Lower lobe of right lung (tissue), 2 donors: ENCODE results near the gene ENOX1. TPM values are rescaled to one million over a fixed set of nuclear protein-coding genes. Genes with fewer than 3 reads are reported as not detected.

ENCODE experiments used
- ATAC-seq, 2 donors: fragments of 200-7000 bp; cut with Tn5 transposase; one replicate each; pipeline ENCODE4 v1.9.1; 2020 to 2022; ENCODE audit warnings: mild to moderate bottlenecking in 2 of 2, moderate library complexity in 2 of 2
- DNase-seq: peaks from one replicate; pipeline ENCODE4 v3.0.0-alpha.2; 2020
- H3K27ac ChIP-seq: fragments of 200-600 bp; one replicate; pipeline ENCODE4 v1.8.0; 2022
- H3K27me3 ChIP-seq: fragments of 200-600 bp; one replicate; pipeline ENCODE4 v1.8.0; 2022; ENCODE audit warnings: low read depth
- H3K36me3 ChIP-seq: fragments of 200-600 bp; one replicate; pipeline ENCODE4 v1.8.0; 2022; ENCODE audit warnings: mild to moderate bottlenecking
- H3K4me1 ChIP-seq: fragments of 200-600 bp; one replicate; pipeline ENCODE4 v1.8.0; 2022
- H3K4me3 ChIP-seq: fragments of 200-600 bp; one replicate; pipeline ENCODE4 v1.8.0; 2022; ENCODE audit warnings: mild to moderate bottlenecking
- H3K9me3 ChIP-seq: fragments of 200-600 bp; one replicate; pipeline ENCODE4 v1.8.0; 2022
- CTCF ChIP-seq: fragments of 200-600 bp; IDR thresholded peaks from one replicate; pipeline ENCODE4 v1.8.0; 2022; ENCODE audit warnings: antibody characterized with exemption, mild to moderate bottlenecking
- intact Hi-C: fragments of 100-400 bp; cut with DNase I; formaldehyde crosslinking; loops from one replicate; pipeline ENCODE4 v1.11.0; 2022
- total RNA-seq: library from RNA; stranded (reverse); fragmentation: NEBNext Ultra II Directional; extraction: Animal tissue kit (Norgen Biotek cat#: 25700); gene quantifications from one replicate; pipeline ENCODE4 v1.2.1, GENCODE V29; 2021
- donor health status: DM: no; HTN: yes; CAD: no; lungs with severe emphysema.

The ENOX1 gene
- total RNA-seq, 1 donor from 2014 or later: 2.0 TPM

DNA sequence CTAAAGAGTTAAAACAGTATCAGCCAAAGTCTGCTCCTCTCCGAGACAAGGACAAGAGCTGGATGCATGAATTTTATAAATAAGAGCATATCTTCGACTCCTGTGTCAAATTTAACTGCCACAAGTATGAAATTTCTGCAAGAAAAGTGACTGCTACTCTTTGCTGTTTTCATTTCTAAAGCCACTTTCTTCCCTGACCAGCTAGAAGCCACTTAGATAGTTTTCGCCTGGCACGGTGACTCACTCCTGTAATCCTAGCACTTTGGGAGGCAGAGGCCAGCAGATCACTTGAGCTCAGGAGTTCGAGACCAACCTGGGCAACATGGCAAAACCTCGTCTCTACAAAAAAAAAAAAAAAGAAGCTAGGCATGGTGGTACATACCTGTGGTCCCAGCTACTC lies 61.3 kb downstream of the ENOX1 start:
- H3K4me3 ChIP-seq: no peak overlapping the region
- no peak overlapping the region for H3K27ac ChIP-seq
- intact Hi-C loops: no loop called here
- no peaks in the 10 kb centered on the region for H3K36me3 ChIP-seq
- DNase-seq (no peak), ATAC-seq (no peak)
- no peak for TF ChIP-seq CTCF
- H3K4me1 ChIP-seq: no peaks in the 10 kb centered on the region
- no peaks in the 10 kb centered on the region for H3K27me3 ChIP-seq
- H3K9me3 ChIP-seq: no peaks in the 10 kb centered on the region

DNA sequence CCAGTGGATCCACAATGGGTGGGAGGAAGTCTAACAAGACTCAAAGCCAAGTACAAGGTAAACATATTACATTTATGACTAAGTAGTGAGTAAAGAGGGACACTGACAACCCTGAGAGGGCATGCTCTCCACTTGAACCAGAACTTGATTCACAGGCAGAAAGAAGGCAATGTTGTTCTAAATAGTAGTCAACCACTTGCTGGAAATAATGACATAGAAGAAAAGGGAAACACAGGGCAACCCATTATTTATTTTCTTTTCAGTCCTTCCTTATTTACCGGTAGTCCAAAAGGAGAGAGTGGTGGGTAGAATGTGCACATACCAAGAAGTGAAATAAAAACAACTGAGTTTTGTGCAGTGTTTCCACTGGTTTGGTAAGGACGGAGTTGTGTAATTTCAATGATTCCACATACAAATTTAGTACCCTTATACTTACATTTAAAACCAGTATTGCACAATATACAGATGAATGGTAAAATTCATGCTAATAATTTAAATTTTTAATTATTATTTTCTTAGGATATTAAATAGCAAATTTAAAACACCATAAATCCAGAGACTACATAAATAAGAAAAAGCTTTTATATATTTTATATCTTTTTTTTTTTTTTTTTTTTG lies 65.9 kb downstream of the ENOX1 start:
- no peaks in the 10 kb centered on the region for H3K36me3 ChIP-seq
- no peaks in the 10 kb centered on the region for H3K27me3 ChIP-seq
- ATAC-seq: no peak
- intact Hi-C loops: no loop called here
- no peaks in the 10 kb centered on the region for H3K4me1 ChIP-seq
- H3K9me3 ChIP-seq: no peaks in the 10 kb centered on the region
- no peak for TF ChIP-seq CTCF
- no peak for DNase-seq
- H3K4me3 ChIP-seq: no peak overlapping the region
- no peak overlapping the region for H3K27ac ChIP-seq

DNA sequence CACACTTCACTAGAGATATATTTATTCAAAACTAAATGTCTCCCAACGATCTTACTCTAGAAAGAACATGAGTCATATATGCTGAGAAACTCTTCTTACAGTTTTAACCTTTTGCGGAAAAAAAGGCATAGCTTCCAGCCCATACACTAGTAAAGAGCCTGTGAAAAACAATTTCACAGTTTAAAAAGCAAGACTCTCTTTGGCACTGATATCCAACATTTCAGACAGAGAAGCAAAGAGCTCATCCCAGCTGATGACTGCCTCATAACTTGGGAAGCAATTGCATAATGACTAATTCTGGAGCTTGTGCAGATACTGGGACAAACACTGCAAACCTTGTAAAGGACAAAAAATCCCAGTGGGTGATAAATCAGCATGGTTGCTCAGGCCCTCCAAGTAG lies 88.0 kb downstream of the ENOX1 start:
- no peak for TF ChIP-seq CTCF
- H3K27me3 ChIP-seq: no peaks in the 10 kb centered on the region
- no peaks in the 10 kb centered on the region for H3K36me3 ChIP-seq
- no peaks in the 10 kb centered on the region for H3K4me1 ChIP-seq
- DNase-seq: no peak
- H3K9me3 ChIP-seq: no peaks in the 10 kb centered on the region
- ATAC-seq: no peak
- no peak overlapping the region for H3K27ac ChIP-seq
- intact Hi-C loops: no loop called here
- H3K4me3 ChIP-seq: no peak overlapping the region

DNA sequence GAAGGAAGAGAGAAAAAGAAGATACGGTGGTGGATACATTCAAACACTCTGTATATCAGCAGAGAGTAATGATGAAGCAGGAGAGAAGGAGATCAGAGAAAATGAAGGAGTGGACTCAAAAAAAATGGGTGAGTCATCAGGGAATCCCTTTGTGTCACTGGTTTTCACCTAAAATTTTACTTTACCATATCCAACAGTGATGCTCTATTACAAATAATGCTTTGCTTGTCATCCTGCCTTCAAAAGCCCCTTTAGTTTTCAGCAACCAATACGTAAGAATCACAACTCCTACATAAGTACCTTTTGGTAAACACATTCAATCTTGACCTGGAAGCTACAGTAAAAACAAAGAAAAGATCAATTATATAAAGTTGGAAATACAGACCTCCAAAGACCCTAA lies 88.8 kb downstream of the ENOX1 start:
- intact Hi-C loops: no loop called here
- no peaks in the 10 kb centered on the region for H3K4me1 ChIP-seq
- H3K36me3 ChIP-seq: no peaks in the 10 kb centered on the region
- no peak for TF ChIP-seq CTCF
- DNase-seq (no peak), ATAC-seq (no peak)
- H3K27me3 ChIP-seq: no peaks in the 10 kb centered on the region
- no peak overlapping the region for H3K4me3 ChIP-seq
- H3K9me3 ChIP-seq: no peaks in the 10 kb centered on the region
- H3K27ac ChIP-seq: no peak overlapping the region

DNA sequence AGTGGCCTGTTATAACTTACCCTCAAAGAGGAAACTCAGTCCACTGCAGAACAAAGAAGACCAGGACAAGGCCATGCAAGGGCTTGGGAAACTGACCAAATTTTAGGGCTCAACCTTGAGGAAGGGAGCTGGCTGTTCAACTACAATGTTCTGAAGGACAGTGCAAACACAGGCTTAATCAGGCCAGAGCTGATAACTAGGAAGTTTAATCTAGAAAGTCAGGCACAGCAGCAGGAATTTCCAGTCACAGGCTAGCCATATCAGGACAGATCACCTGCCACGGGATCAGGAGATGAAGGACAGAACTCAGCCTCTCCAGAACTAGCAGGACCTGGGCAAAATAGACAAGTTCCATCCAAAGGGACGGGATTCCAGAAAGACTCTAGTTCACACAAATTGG lies 89.4 kb downstream of the ENOX1 start:
- Histone ChIP-seq H3K36me3 (no peaks in the 10 kb centered on the region), H3K4me3 (no peak overlapping the region), H3K27ac (no peak overlapping the region), H3K9me3 (no peaks in the 10 kb centered on the region), H3K4me1 (no peaks in the 10 kb centered on the region), H3K27me3 (no peaks in the 10 kb centered on the region)
- intact Hi-C loops: no loop called here
- no peak for TF ChIP-seq CTCF
- ATAC-seq (no peak), DNase-seq (no peak)
